Liver (tissue), 9 donors: ENCODE results near the gene CHTOP. TPM values are rescaled to one million over a fixed set of nuclear protein-coding genes. Genes with fewer than 3 reads are reported as not detected.

Experiments
- DNase-seq: peaks from one replicate; pipeline ENCODE4 v3.0.0-alpha.2; 2017; ENCODE audit warnings: low spot score
- H3K27ac ChIP-seq, 2 donors: one replicate each; pipeline ENCODE4 v1.7.0; 2013; ENCODE audit warnings: inconsistent platforms in 2 of 2, low read length in 2 of 2, control low read depth in 1 of 2, low read depth in 1 of 2, mild to moderate bottlenecking in 1 of 2
- H3K27me3 ChIP-seq, 4 donors: one replicate each; pipeline versions ENCODE4 v1.6.1 to v1.7.0; 2013; ENCODE audit warnings: low read length in 3 of 4, inconsistent platforms in 1 of 4, mild to moderate bottlenecking in 1 of 4, moderate library complexity in 1 of 4; ENCODE audit not compliant: control insufficient read depth in 4 of 4, insufficient read depth in 4 of 4
- H3K36me3 ChIP-seq, 4 donors: one replicate each; pipeline versions ENCODE4 v1.6.1 to v1.7.0; 2013; ENCODE audit warnings: low read length in 3 of 4, mild to moderate bottlenecking in 3 of 4, low read depth in 1 of 4, moderate library complexity in 1 of 4; ENCODE audit not compliant: control insufficient read depth in 4 of 4, insufficient read depth in 3 of 4
- H3K4me1 ChIP-seq, 4 donors: one replicate each; pipeline versions ENCODE4 v1.6.1 to v1.7.0; 2013; ENCODE audit warnings: low read length in 3 of 4, mild to moderate bottlenecking in 3 of 4, moderate library complexity in 1 of 4; ENCODE audit not compliant: control insufficient read depth in 4 of 4, insufficient read depth in 4 of 4
- H3K4me3 ChIP-seq, 3 donors: one replicate each; pipeline versions ENCODE4 v1.6.1 to v1.7.0; 2013; ENCODE audit warnings: low read length in 3 of 3, control low read depth in 1 of 3, low read depth in 1 of 3, mild to moderate bottlenecking in 1 of 3
- H3K9ac ChIP-seq, 2 donors: one replicate each; pipeline ENCODE4 v1.7.0; 2013; ENCODE audit warnings: low read length in 2 of 2, mild to moderate bottlenecking in 2 of 2, moderate library complexity in 2 of 2, control low read depth in 1 of 2, low read depth in 1 of 2
- H3K9me3 ChIP-seq, 4 donors: one replicate each; pipeline versions ENCODE4 v1.6.1 to v1.7.0; 2013; ENCODE audit warnings: low read length in 3 of 4; ENCODE audit not compliant: control insufficient read depth in 4 of 4
- ATF3 ChIP-seq: IDR thresholded peaks from 2 replicates; pipeline ENCODE4 v1.6.1; 2016; ENCODE audit warnings: antibody characterized with exemption
- CTCF ChIP-seq: fragments of 150-350 bp; IDR thresholded peaks from 2 replicates; pipeline ENCODE4 v1.5.1; 2017; ENCODE audit warnings: improper control_type of control experiment, low read depth, low read length; ENCODE audit not compliant: missing input control
- EGR1 ChIP-seq, 2 donors: IDR thresholded peaks; 2 replicates each; pipeline ENCODE4 v1.6.1; 2016 to 2018; ENCODE audit warnings: antibody characterized with exemption in 2 of 2, low read depth in 2 of 2
- FOXA1 ChIP-seq: IDR thresholded peaks from 2 replicates; pipeline ENCODE4 v1.6.1; 2016; ENCODE audit warnings: antibody characterized with exemption
- HNF4A ChIP-seq, 2 donors: conservative IDR thresholded peaks; 2 replicates each; pipeline ENCODE4 v1.6.1; 2016; ENCODE audit warnings: antibody characterized with exemption in 2 of 2, mild to moderate bottlenecking in 2 of 2
- HNF4G ChIP-seq: IDR thresholded peaks from 2 replicates; pipeline ENCODE4 v1.6.1; 2016; ENCODE audit warnings: antibody characterized with exemption
- JUND ChIP-seq, 2 donors: IDR thresholded peaks; 2 replicates each; pipeline ENCODE4 v1.6.1; 2016; ENCODE audit warnings: antibody characterized with exemption in 2 of 2
- NR2F2 ChIP-seq: IDR thresholded peaks from 2 replicates; pipeline ENCODE4 v1.6.1; 2016; ENCODE audit warnings: antibody characterized with exemption
- RAD21 ChIP-seq, 2 donors: IDR thresholded peaks; 2 replicates each; pipeline ENCODE4 v1.6.1; 2016; ENCODE audit warnings: antibody characterized with exemption in 2 of 2, mild to moderate bottlenecking in 2 of 2
- RXRA ChIP-seq, 2 donors: IDR thresholded peaks; 2 replicates each; pipeline ENCODE4 v1.6.1; 2017 to 2018; ENCODE audit warnings: antibody characterized with exemption in 2 of 2, mild to moderate bottlenecking in 1 of 2
- SP1 ChIP-seq: IDR thresholded peaks from 2 replicates; pipeline ENCODE4 v1.6.1; 2018; ENCODE audit warnings: antibody characterized with exemption, mild to moderate bottlenecking
- TAF1 ChIP-seq: conservative IDR thresholded peaks from 2 replicates; pipeline ENCODE4 v1.6.1; 2016; ENCODE audit warnings: antibody characterized with exemption, mild to moderate bottlenecking
- YY1 ChIP-seq: IDR thresholded peaks from 2 replicates; pipeline ENCODE4 v1.6.1; 2016; ENCODE audit warnings: antibody characterized with exemption, mild to moderate bottlenecking
- WGBS: extraction: QIAGEN DNeasy Blood & Tissue Kit; methylation state at CpG from one replicate; pipeline ENCODE4 v1.1.7; 2013; 5-methylcytosine and 5-hydroxymethylcytosine counted together
- polyA plus RNA-seq, 2 donors: library from polyadenylated mRNA; stranded (reverse) in 1 of 2; unstranded in 1 of 2; fragments of 200-250 nt in 1 of 2; fragments of >200 nt in 1 of 2; fragmentation: Nextera tagmentation in 1 of 2; extraction: Ambion mirVana in 1 of 2; gene quantifications; one replicate each; pipeline versions ENCODE4 v1.2.1 to v1.2.3, GENCODE V29; 2013 to 2015
- total RNA-seq, 2 donors: library from RNA; depleted of rRNA; stranded (reverse); fragments of >200 nt; gene quantifications; one replicate each; pipeline ENCODE4 v1.2.3, GENCODE V29; 2014
- TF ChIP-seq, protein P1 (sequence below): IDR thresholded peaks from 2 replicates; pipeline ENCODE4 v1.6.1; 2016; ENCODE audit warnings: antibody characterized with exemption, mild to moderate bottlenecking
- TF ChIP-seq, protein P2 (sequence below): IDR thresholded peaks from 2 replicates; pipeline ENCODE4 v1.6.1; 2016; ENCODE audit warnings: antibody characterized with exemption
- donor health status: healthy.
- donor health status: healthy.
- donor health status: healthy.
- donor health status: healthy.
- donor health status: healthy.

Gene CHTOP
- total and polyA plus RNA-seq, 4 donors = 16.4 to 30.9 (median 24.3) TPM

DNA sequence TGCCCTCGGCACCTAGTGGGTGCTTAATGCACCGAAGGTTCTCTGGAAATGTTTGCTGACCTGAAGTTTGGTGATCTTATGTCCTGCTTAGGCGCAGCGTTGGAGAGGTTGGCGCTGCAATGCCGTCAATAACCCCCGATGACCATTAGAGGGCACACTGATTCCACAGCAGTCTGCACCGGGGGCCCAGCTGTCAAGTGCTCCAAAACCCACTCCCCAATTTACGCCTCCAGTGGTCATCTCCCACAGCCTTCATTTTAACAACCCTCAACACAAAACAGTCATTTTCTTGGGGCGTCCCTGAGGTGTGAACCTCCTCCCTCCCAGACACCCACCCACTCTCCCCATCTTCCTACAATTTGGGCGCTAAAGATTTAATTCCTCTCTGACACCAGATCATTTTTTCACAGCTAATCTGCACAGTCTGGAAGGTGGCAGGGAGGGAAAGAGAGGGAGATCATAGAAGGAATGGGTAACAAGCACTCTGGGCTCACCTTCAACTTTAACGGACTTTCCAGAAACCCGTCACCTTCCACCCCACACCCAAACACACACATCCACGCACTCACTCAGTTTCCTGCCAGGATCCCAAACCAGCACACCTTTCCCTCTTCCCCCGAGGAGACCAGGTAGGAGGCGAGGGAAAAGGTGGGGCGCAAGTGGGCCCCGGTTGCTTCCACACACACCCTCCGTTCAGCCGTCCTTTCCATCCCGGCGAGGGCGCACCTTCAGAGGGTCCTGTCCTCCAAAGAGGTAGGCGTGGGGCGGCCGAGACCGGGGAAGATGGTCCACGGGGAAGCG lies 44.1 kb downstream of the CHTOP start:
- no peaks in the 10 kb centered on the region for H3K27me3 ChIP-seq
- 5% methylated on average over 29 of the region's 29 CpGs for WGBS
- no peaks in the 10 kb centered on the region for H3K36me3 ChIP-seq
- DNase-seq = peak; percentile 63
- peaks cover 8 to 24% (median 20%) of the 10 kb centered on the region in 4 donors for H3K4me1 ChIP-seq
- peak overlapping the region in 1 of 2 donors; percentile 12 for H3K9ac ChIP-seq
- H3K4me3 ChIP-seq = peak overlapping the region in 2 of 3 donors; percentile 22 to 59
- TF ChIP-seq RAD21 (IDR thresholded peaks at IDR 0.05) (peak; percentile 89 to 93), CTCF (peak; percentile 88)
- TF ChIP-seq, protein P1, sequence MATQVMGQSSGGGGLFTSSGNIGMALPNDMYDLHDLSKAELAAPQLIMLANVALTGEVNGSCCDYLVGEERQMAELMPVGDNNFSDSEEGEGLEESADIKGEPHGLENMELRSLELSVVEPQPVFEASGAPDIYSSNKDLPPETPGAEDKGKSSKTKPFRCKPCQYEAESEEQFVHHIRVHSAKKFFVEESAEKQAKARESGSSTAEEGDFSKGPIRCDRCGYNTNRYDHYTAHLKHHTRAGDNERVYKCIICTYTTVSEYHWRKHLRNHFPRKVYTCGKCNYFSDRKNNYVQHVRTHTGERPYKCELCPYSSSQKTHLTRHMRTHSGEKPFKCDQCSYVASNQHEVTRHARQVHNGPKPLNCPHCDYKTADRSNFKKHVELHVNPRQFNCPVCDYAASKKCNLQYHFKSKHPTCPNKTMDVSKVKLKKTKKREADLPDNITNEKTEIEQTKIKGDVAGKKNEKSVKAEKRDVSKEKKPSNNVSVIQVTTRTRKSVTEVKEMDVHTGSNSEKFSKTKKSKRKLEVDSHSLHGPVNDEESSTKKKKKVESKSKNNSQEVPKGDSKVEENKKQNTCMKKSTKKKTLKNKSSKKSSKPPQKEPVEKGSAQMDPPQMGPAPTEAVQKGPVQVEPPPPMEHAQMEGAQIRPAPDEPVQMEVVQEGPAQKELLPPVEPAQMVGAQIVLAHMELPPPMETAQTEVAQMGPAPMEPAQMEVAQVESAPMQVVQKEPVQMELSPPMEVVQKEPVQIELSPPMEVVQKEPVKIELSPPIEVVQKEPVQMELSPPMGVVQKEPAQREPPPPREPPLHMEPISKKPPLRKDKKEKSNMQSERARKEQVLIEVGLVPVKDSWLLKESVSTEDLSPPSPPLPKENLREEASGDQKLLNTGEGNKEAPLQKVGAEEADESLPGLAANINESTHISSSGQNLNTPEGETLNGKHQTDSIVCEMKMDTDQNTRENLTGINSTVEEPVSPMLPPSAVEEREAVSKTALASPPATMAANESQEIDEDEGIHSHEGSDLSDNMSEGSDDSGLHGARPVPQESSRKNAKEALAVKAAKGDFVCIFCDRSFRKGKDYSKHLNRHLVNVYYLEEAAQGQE = no peak
- H3K27ac ChIP-seq = peak overlapping the region in 1 of 2 donors; percentile 11
- no peaks in the 10 kb centered on the region for H3K9me3 ChIP-seq

DNA sequence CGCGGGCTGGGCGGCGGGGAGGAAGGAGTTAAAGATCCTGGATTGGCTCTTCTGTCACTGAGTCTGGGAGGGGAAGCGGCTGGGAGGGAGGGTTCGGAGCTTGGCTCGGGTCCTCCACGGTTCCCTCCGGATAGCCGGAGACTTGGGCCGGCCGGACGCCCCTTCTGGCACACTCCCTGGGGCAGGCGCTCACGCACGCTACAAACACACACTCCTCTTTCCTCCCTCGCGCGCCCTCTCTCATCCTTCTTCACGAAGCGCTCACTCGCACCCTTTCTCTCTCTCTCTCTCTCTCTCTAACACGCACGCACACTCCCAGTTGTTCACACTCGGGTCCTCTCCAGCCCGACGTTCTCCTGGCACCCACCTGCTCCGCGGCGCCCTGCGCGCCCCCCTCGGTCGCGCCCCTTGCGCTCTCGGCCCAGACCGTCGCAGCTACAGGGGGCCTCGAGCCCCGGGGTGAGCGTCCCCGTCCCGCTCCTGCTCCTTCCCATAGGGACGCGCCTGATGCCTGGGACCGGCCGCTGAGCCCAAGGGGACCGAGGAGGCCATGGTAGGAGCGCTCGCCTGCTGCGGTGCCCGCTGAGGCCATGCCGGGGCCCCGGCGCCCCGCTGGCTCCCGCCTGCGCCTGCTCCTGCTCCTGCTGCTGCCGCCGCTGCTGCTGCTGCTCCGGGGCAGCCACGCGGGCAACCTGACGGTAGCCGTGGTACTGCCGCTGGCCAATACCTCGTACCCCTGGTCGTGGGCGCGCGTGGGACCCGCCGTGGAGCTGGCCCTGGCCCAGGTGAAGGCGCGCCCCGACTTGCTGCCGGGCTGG lies 44.9 kb downstream of the CHTOP start, which contains the start of gene NPR1:
NPR1 (plus strand) TSS at position 170 of the 818 bp plus-strand sequence; CDS start at position 591, 421 bp downstream.
- TF ChIP-seq ATF3 = no peak
- TF ChIP-seq EGR1 (IDR thresholded peaks at IDR 0.05; ENCODE audit: low read depth in 2 of 2) = no peak
- no peak for TF ChIP-seq JUND (IDR thresholded peaks at IDR 0.05)
- TF ChIP-seq, protein P2, sequence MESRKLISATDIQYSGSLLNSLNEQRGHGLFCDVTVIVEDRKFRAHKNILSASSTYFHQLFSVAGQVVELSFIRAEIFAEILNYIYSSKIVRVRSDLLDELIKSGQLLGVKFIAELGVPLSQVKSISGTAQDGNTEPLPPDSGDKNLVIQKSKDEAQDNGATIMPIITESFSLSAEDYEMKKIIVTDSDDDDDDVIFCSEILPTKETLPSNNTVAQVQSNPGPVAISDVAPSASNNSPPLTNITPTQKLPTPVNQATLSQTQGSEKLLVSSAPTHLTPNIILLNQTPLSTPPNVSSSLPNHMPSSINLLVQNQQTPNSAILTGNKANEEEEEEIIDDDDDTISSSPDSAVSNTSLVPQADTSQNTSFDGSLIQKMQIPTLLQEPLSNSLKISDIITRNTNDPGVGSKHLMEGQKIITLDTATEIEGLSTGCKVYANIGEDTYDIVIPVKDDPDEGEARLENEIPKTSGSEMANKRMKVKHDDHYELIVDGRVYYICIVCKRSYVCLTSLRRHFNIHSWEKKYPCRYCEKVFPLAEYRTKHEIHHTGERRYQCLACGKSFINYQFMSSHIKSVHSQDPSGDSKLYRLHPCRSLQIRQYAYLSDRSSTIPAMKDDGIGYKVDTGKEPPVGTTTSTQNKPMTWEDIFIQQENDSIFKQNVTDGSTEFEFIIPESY = no peak
- TF ChIP-seq YY1 = no peak
- TF ChIP-seq FOXA1 = no peak
- TF ChIP-seq HNF4G = no peak
- no peak for TF ChIP-seq TAF1
- no peak for TF ChIP-seq HNF4A (conservative IDR thresholded peaks at IDR 0.05)
- no peak for TF ChIP-seq NR2F2
- TF ChIP-seq, protein P1 = no peak
- no peak for TF ChIP-seq RAD21 (IDR thresholded peaks at IDR 0.05)
- TF ChIP-seq RXRA (IDR thresholded peaks at IDR 0.05) = no peak
- no peak for TF ChIP-seq SP1
- H3K9me3 ChIP-seq = no peaks in the 10 kb centered on the region
- peaks cover 8 to 24% (median 20%) of the 10 kb centered on the region in 4 donors for H3K4me1 ChIP-seq
- H3K4me3 ChIP-seq = peak within 1 kb of the TSS in 2 of 3 donors; percentile 22 to 59
- H3K9ac ChIP-seq = peak within 1 kb of the TSS in 1 of 2 donors; percentile 12
- no peaks in the 10 kb centered on the region for H3K36me3 ChIP-seq
- H3K27me3 ChIP-seq = no peaks in the 10 kb centered on the region
- 2% methylated on average over 78 of the region's 78 CpGs for WGBS
- peak within 1 kb of the TSS in 1 of 2 donors; percentile 11 for H3K27ac ChIP-seq
- no peak for DNase-seq
